ENCODE measurements around the gene SLC25A19.

Gene SLC25A19

GRCh38 chr17:75228305-75228704 is 60.9 kb downstream of the SLC25A19 start:
- TF ChIP-seq CTCF (conservative IDR thresholded peaks at IDR 0.05; ENCODE audit: control insufficient read depth, insufficient read depth, low read depth, low read length), result no peak
- no peak for DNase-seq (ENCODE audit: low read depth)
- no peak overlapping the region for H3K4me3 ChIP-seq (ENCODE audit: control insufficient read depth, low read depth, low read length)

- DNase-seq (ENCODE audit: low read depth), result no peak
- H3K4me3 ChIP-seq (ENCODE audit: control insufficient read depth, low read depth, low read length), result no peak overlapping the region
- TF ChIP-seq CTCF (conservative IDR thresholded peaks at IDR 0.05; ENCODE audit: control insufficient read depth, insufficient read depth, low read depth, low read length), result no peak
Observed at GRCh38 chr17:75227729-75228128, 61.5 kb downstream of the SLC25A19 start.

GRCh38 chr17:75225016-75225415 is 64.2 kb downstream of the SLC25A19 start:
- no peak overlapping the region for H3K4me3 ChIP-seq (ENCODE audit: control insufficient read depth, low read depth, low read length)
- DNase-seq (ENCODE audit: low read depth), result no peak
- TF ChIP-seq CTCF (conservative IDR thresholded peaks at IDR 0.05; ENCODE audit: control insufficient read depth, insufficient read depth, low read depth, low read length), result no peak

Data from fibroblast of mammary gland (primary cell).